B cell (primary cell): ENCODE measurements around the gene KCND3. TPM values are rescaled to one million over a fixed set of nuclear protein-coding genes. Genes with fewer than 3 reads are reported as not detected.

Source experiments
- ATAC-seq: fragments of 200-7000 bp; cut with Tn5 transposase; one replicate; pipeline ENCODE4 v1.10.0; 2021; ENCODE audit warnings: low read depth, mild to moderate bottlenecking, moderate number of reproducible peaks, moderate library complexity
- CTCF ChIA-PET: fragments of 350-600 bp; sonication (Branson Sonifier 250); formaldehyde crosslinking; loops from one replicate; lab custom pipeline; 2021; ENCODE audit warnings: antibody characterized with exemption, inconsistent platforms; lab: Charles Lee
- POLR2A ChIA-PET: fragments of 350-600 bp; sonication (Branson Sonifier 250); formaldehyde crosslinking; loops from one replicate; lab custom pipeline; 2021; ENCODE audit warnings: antibody characterized with exemption; lab: Charles Lee
- DNase-seq: peaks from one replicate; pipeline ENCODE4 v3.0.0; 2013
- H2AFZ ChIP-seq: 2 replicates; pipeline ENCODE4 v1.6.1; 2012; ENCODE audit warnings: mild to moderate bottlenecking, low read depth, low read length; ENCODE audit not compliant: insufficient read depth, poor library complexity, severe bottlenecking
- H3K27ac ChIP-seq, 2 donors: 1 replicate in 1 of 2; 2 replicates in 1 of 2; pipeline ENCODE4 v1.5.1; 2012 to 2013; ENCODE audit warnings: low read length in 2 of 2, mild to moderate bottlenecking in 2 of 2, moderate library complexity in 1 of 2
- H3K27me3 ChIP-seq, 4 experiments: fragments of 200-600 bp in 1 of 4; sonication (generic) in 1 of 4; replicated peaks in 1 of 4; 1 replicate in 2 of 4; 2 replicates in 2 of 4; pipeline versions ENCODE4 v1.6.1 to v1.7.0; 2013 to 2016; ENCODE audit warnings: low read length in 3 of 4, mild to moderate bottlenecking in 2 of 4, mixed read lengths in 1 of 4, moderate library complexity in 1 of 4; ENCODE audit not compliant: insufficient read depth in 4 of 4, control insufficient read depth in 3 of 4; ENCODE audit errors: control extremely low read depth in 1 of 4
- H3K36me3 ChIP-seq, 2 experiments: replicated peaks in 1 of 2; 1 replicate in 1 of 2; 2 replicates in 1 of 2; pipeline versions ENCODE4 v1.6.1 to v1.7.1; 2013; ENCODE audit warnings: low read length in 1 of 2; ENCODE audit not compliant: insufficient read depth in 2 of 2, control insufficient read depth in 1 of 2; ENCODE audit errors: control extremely low read depth in 1 of 2, extremely low read depth in 1 of 2
- H3K4me1 ChIP-seq, 2 donors: fragments of 200-600 bp in 1 of 2; sonication (generic) in 1 of 2; 1 replicate in 1 of 2; 2 replicates in 1 of 2; pipeline versions ENCODE4 v1.5.1 to v1.6.1; 2013 to 2017; ENCODE audit warnings: low read length in 2 of 2; ENCODE audit not compliant: control insufficient read depth in 2 of 2, insufficient read depth in 2 of 2
- H3K4me2 ChIP-seq: replicated peaks from 2 replicates; pipeline ENCODE3; 2012; ENCODE audit warnings: mild to moderate bottlenecking, low read depth, low read length; ENCODE audit not compliant: poor library complexity, severe bottlenecking
- H3K4me3 ChIP-seq, 5 experiments: fragments of 200-600 bp in 1 of 5; sonication (generic) in 1 of 5; 1 replicate in 3 of 5; 2 replicates in 2 of 5; pipeline versions ENCODE4 v1.5.1 to v1.7.0; 2011 to 2016; ENCODE audit warnings: low read length in 4 of 5, mild to moderate bottlenecking in 4 of 5, low read depth in 2 of 5, control low read depth in 1 of 5, moderate library complexity in 1 of 5; ENCODE audit not compliant: insufficient read depth in 1 of 5; ENCODE audit errors: control extremely low read depth in 1 of 5, extremely low read depth in 1 of 5
- H3K79me2 ChIP-seq: fragments of 200-600 bp; sonication (generic); one replicate; pipeline ENCODE4 v1.6.0; 2016; ENCODE audit warnings: low read length; ENCODE audit not compliant: control insufficient read depth, insufficient read depth
- H3K9ac ChIP-seq: fragments of 200-600 bp; sonication (generic); 2 replicates; pipeline ENCODE4 v1.6.1; 2017; ENCODE audit warnings: mild to moderate bottlenecking, low read length, moderate library complexity
- H3K9me3 ChIP-seq, 3 donors: one replicate each; pipeline versions ENCODE4 v1.6.1 to v1.7.1; 2013; ENCODE audit warnings: low read length in 2 of 3; ENCODE audit not compliant: control insufficient read depth in 2 of 3, insufficient read depth in 1 of 3; ENCODE audit errors: control extremely low read depth in 1 of 3
- H4K20me1 ChIP-seq: 2 replicates; pipeline ENCODE4 v1.6.0; 2012; ENCODE audit warnings: mild to moderate bottlenecking, low read length; ENCODE audit not compliant: insufficient read depth, control insufficient read depth, poor library complexity, severe bottlenecking
- H3K27ac Mint-ChIP-seq: one replicate; pipeline ENCODE4 v1.8.0; 2021; ENCODE audit warnings: mixed read lengths
- H3K27me3 Mint-ChIP-seq: one replicate; pipeline ENCODE4 v1.8.0; 2021; ENCODE audit warnings: mixed read lengths
- H3K4me1 Mint-ChIP-seq: one replicate; pipeline ENCODE4 v1.8.0; 2021; ENCODE audit warnings: mixed read lengths
- H3K4me3 Mint-ChIP-seq: one replicate; pipeline ENCODE4 v1.8.0; 2021; ENCODE audit warnings: mixed read lengths
- H3K9me3 Mint-ChIP-seq: one replicate; pipeline ENCODE4 v1.8.0; 2022; ENCODE audit warnings: mixed read lengths; ENCODE audit not compliant: insufficient read depth
- EZH2 ChIP-seq: IDR thresholded peaks from 2 replicates; pipeline ENCODE4 v1.6.1; 2012; ENCODE audit warnings: borderline replicate concordance, low read depth, mild to moderate bottlenecking, moderate library complexity, low read length; ENCODE audit not compliant: insufficient read depth, poor library complexity, severe bottlenecking
- WGBS: methylation state at CpG from one replicate; pipeline ENCODE4 v1.1.5; 2013; ENCODE audit warnings: missing lambda C conversion rate; ENCODE audit not compliant: insufficient coverage; 5-methylcytosine and 5-hydroxymethylcytosine counted together
- intact Hi-C: fragments of 100-400 bp; cut with micrococcal nuclease; formaldehyde crosslinking; loops from one replicate; pipeline ENCODE4 v1.10.0; 2022
- polyA plus RNA-seq: library from polyadenylated mRNA; depleted of rRNA; stranded (reverse); fragments of >200 nt; gene quantifications from 2 replicates; pipeline ENCODE4 v1.2.3, GENCODE V29; 2012
- total RNA-seq, 2 donors: library from RNA; stranded (reverse); fragments of 120-200 nt in 1 of 2; gene quantifications; 1 replicate in 1 of 2; 2 replicates in 1 of 2; pipeline versions ENCODE4 v1.2.3 to v1.2.4, GENCODE V29; 2013 to 2022
- TF ChIP-seq, protein P1 (sequence below): fragments of 200-600 bp; IDR thresholded peaks from one replicate; pipeline ENCODE4 v1.8.0; 2022; ENCODE audit warnings: antibody characterized with exemption, mild to moderate bottlenecking

Gene KCND3
- total and polyA plus RNA-seq, 2 donors (not counting 1 experiment from before 2014, with no cell fraction given), result 0.07 TPM; not detected in 1

DNA sequence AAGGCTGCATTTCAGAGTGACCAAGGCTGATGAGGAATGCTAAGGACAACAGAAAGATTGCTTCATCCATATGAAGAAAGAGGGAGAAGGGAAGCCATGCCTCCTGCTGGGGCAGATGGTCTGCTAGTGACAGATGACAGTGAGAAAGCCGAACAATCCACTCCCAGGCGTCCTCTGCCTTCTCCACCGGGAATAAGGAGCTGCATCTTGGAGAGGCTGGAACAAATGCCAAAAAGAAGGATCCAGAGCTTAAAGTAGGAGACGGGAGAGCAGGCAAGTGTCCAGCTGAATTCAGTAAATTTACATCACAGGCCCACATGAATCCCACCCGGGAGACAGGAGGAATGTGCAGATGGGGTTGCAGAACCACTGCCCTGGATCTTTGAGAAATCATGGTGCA is 200.3 kb downstream of the KCND3 start:
- CTCF ChIA-PET, result interaction anchor here (1.0 to 2.5 kb wide), 5 partner anchors 8 to 582 kb away, joined by 3 to 8 read pairs (median 6); no protein-coding TSS in a partner anchor
- no peaks in the 10 kb centered on the region for H3K79me2 ChIP-seq
- no peaks in the 10 kb centered on the region for H3K9me3 ChIP-seq
- H3K27ac ChIP-seq, result no peak overlapping the region
- Mint-ChIP-seq H3K27ac (no peak overlapping the region), H3K4me1 (peaks cover 22% of the 10 kb centered on the region), H3K9me3 (no peaks in the 10 kb centered on the region), H3K27me3 (peaks cover 46% of the 10 kb centered on the region), H3K4me3 (no peak overlapping the region)
- H2AFZ ChIP-seq, result no peak overlapping the region
- H3K4me2 ChIP-seq, result no peak overlapping the region
- no peak overlapping the region for H3K4me3 ChIP-seq
- no peak for ATAC-seq
- H3K27me3 ChIP-seq, result peaks cover 0 to 29% (median 11%) of the 10 kb centered on the region in 4 experiments
- intact Hi-C loops, result no loop called here
- POLR2A ChIA-PET, result no interaction called here
- H4K20me1 ChIP-seq, result no peaks in the 10 kb centered on the region
- TF ChIP-seq, protein P1, sequence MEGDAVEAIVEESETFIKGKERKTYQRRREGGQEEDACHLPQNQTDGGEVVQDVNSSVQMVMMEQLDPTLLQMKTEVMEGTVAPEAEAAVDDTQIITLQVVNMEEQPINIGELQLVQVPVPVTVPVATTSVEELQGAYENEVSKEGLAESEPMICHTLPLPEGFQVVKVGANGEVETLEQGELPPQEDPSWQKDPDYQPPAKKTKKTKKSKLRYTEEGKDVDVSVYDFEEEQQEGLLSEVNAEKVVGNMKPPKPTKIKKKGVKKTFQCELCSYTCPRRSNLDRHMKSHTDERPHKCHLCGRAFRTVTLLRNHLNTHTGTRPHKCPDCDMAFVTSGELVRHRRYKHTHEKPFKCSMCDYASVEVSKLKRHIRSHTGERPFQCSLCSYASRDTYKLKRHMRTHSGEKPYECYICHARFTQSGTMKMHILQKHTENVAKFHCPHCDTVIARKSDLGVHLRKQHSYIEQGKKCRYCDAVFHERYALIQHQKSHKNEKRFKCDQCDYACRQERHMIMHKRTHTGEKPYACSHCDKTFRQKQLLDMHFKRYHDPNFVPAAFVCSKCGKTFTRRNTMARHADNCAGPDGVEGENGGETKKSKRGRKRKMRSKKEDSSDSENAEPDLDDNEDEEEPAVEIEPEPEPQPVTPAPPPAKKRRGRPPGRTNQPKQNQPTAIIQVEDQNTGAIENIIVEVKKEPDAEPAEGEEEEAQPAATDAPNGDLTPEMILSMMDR, result no peak
- TF ChIP-seq EZH2, result no peak
- no peaks in the 10 kb centered on the region for H3K36me3 ChIP-seq
- H3K9ac ChIP-seq, result no peak overlapping the region
- DNase-seq, result no peak
- 97% methylated on average over 5 of the region's 5 CpGs for WGBS
- peaks cover 13 to 26% of the 10 kb centered on the region in 2 donors for H3K4me1 ChIP-seq

DNA sequence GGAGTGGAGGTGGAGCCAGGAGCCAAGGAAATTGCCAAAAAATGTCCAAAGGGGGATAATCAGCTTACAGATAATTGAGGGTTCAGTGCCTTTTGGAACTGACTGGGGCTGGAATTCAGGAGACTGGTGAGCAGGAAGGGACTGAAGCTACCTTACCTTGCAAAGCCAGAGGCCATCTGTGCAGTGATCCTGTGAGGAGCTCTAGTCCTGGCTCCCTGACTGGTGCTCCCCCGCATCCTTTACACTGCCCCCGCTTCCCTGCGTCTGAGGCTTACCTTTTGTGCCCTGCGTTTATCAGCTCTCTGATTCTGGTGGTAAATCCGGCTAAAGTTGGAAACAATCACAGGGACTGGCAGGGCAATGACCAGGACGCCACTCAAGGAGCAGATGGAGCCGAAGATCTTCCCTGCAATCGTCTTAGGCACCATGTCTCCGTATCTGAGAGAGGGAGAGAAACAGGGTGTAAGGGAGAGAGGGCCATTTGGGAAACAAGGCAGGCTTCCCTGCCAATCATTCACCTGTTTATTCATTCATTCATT is 202.7 kb downstream of the KCND3 start:
- H3K9me3 Mint-ChIP-seq, result no peaks in the 10 kb centered on the region
- H3K4me1 Mint-ChIP-seq, result peaks cover 12% of the 10 kb centered on the region
- no peaks in the 10 kb centered on the region for H3K79me2 ChIP-seq
- no peak overlapping the region for H3K4me2 ChIP-seq
- H3K4me3 ChIP-seq, result no peak overlapping the region
- no peaks in the 10 kb centered on the region for H4K20me1 ChIP-seq
- peaks cover 7 to 15% of the 10 kb centered on the region in 2 donors for H3K4me1 ChIP-seq
- H3K27me3 ChIP-seq, result peaks cover 0 to 22% (median 5%) of the 10 kb centered on the region in 4 experiments
- ChIA-PET CTCF (no interaction called here), POLR2A (no interaction called here)
- no peak overlapping the region for H3K4me3 Mint-ChIP-seq
- no peak overlapping the region for H3K27ac Mint-ChIP-seq
- no peaks in the 10 kb centered on the region for H3K9me3 ChIP-seq
- 95% methylated on average over 8 of the region's 9 CpGs for WGBS
- peaks cover 36% of the 10 kb centered on the region for H3K27me3 Mint-ChIP-seq
- intact Hi-C loops, result no loop called here
- DNase-seq (no peak), ATAC-seq (no peak)
- H3K27ac ChIP-seq, result no peak overlapping the region
- no peak overlapping the region for H2AFZ ChIP-seq
- no peak overlapping the region for H3K9ac ChIP-seq
- TF ChIP-seq EZH2, result no peak
- TF ChIP-seq, protein P1, result no peak
- H3K36me3 ChIP-seq, result no peaks in the 10 kb centered on the region
